Activated CD4-positive, alpha-beta T cell treated with anti-CD3 and anti-CD28 coated beads, Interleukin-2, amount 10 ng/mL, durations not matched to agents 7 days and 5 days (primary cell): ENCODE data around the gene SLC44A1. TPM values are rescaled to one million over a fixed set of nuclear protein-coding genes. Genes with fewer than 3 reads are reported as not detected.

Experiments
- CTCF ChIA-PET: fragments of 350-600 bp; sonication (Branson Sonifier 250); formaldehyde crosslinking; loops from one replicate; lab custom pipeline; 2021; ENCODE audit warnings: antibody characterized with exemption; lab: Charles Lee
- POLR2A ChIA-PET: fragments of 350-600 bp; sonication (Branson Sonifier 250); formaldehyde crosslinking; loops from one replicate; lab custom pipeline; 2021; ENCODE audit warnings: antibody characterized with exemption; lab: Charles Lee
- DNase-seq: peaks from one replicate; pipeline ENCODE4 v3.0.0-alpha.2; 2020
- H3K27ac Mint-ChIP-seq: one replicate; pipeline ENCODE4 v1.8.0; 2021; ENCODE audit warnings: mild to moderate bottlenecking, moderate library complexity, mixed read lengths
- H3K27me3 Mint-ChIP-seq: one replicate; pipeline ENCODE4 v1.8.0; 2021; ENCODE audit warnings: mixed read lengths
- H3K36me3 Mint-ChIP-seq: one replicate; pipeline ENCODE4 v1.8.0; 2021; ENCODE audit warnings: low read depth, mixed read lengths
- H3K4me1 Mint-ChIP-seq: one replicate; pipeline ENCODE4 v1.8.0; 2021; ENCODE audit warnings: mixed read lengths
- H3K4me3 Mint-ChIP-seq: one replicate; pipeline ENCODE4 v1.8.0; 2021; ENCODE audit warnings: mild to moderate bottlenecking, moderate library complexity, mixed read lengths
- H3K9me3 Mint-ChIP-seq: one replicate; pipeline ENCODE4 v1.8.0; 2021; ENCODE audit warnings: mixed read lengths
- total RNA-seq, 2 experiments: library from RNA; stranded (reverse); gene quantifications; one replicate each; pipeline ENCODE4 v1.2.3, GENCODE V29; 2021

Gene SLC44A1
- total RNA-seq, 2 experiments from 2014 or later = 19.6 to 21.8 TPM

DNA sequence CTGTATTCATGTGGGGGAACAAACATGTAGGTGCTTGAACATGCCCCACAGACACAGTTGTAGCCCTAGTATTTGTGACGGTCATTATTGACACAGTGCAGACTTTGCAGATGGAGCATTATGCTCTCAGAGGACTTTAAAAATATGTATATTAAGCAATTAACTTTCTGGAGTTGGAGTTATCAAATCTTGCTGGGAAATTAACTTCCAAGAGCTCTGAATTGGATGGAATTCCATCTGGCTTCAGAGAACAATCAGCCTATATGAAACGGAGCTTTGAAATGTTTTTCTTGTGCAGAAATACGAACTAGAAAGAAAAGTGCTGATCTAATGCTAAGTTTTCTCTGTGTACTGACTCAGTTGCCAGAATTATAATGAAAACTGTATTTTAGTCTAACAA is 152.4 kb downstream of the SLC44A1 start:
- H3K4me1 Mint-ChIP-seq = no peaks in the 10 kb centered on the region
- ChIA-PET POLR2A (no interaction called here), CTCF (interaction anchor here (1.4 kb wide), 1 partner anchor 11 kb away, joined by 4 read pairs; no protein-coding TSS in a partner anchor)
- H3K36me3 Mint-ChIP-seq = no peaks in the 10 kb centered on the region
- no peak overlapping the region for H3K27ac Mint-ChIP-seq
- no peak overlapping the region for H3K4me3 Mint-ChIP-seq
- H3K27me3 Mint-ChIP-seq = peaks cover 31% of the 10 kb centered on the region
- DNase-seq = no peak
- no peaks in the 10 kb centered on the region for H3K9me3 Mint-ChIP-seq

DNA sequence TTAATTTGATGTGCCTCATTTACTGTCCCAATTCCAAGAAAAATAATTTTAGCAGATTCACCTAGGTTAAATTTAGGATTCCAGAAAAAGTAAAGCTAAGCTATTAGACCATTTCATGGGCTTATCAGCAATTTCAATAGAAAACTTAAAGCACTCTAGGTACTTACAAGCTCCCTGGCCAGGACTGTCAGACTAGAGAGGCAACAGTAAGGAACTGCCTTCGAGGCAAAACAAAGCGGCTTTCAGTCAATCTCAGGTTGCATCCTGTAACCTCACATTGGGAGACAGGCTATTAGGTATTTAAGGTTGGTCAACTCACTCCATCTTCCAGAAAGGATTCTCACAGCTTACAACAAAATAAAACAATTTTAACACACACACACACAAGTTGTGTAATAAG is 154.7 kb downstream of the SLC44A1 start:
- Mint-ChIP-seq H3K36me3 (no peaks in the 10 kb centered on the region), H3K9me3 (no peaks in the 10 kb centered on the region), H3K27me3 (peaks cover 50% of the 10 kb centered on the region), H3K4me1 (peaks cover 10% of the 10 kb centered on the region), H3K4me3 (no peak overlapping the region), H3K27ac (no peak overlapping the region)
- POLR2A ChIA-PET = no interaction called here
- DNase-seq = no peak
- CTCF ChIA-PET = interaction anchor here (0.5 to 1.2 kb wide), 4 partner anchors 12 to 63 kb away, joined by 3 read pairs; no protein-coding TSS in a partner anchor

DNA sequence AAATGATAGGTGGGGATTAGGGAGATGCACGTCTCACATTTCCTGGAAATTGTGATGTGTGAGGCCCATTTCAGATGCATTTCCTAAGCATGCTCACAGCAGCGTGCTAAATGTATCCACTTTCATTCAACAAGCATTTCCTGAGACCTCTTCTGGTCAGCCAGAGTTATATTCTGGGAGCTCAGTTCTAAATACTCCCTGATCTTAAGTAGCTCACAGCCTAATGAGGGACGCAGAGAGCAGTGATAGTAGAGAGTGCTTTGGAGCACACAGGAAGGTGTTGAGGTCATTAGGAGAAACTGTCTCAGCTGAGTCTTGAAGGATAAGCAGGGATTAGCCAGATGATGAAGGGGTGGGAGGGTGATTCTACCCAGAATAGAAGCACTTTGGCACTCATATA is 157.2 kb downstream of the SLC44A1 start:
- Mint-ChIP-seq H3K9me3 (no peaks in the 10 kb centered on the region), H3K27me3 (peaks cover 52% of the 10 kb centered on the region), H3K4me3 (no peak overlapping the region), H3K4me1 (peaks cover 33% of the 10 kb centered on the region), H3K27ac (no peak overlapping the region), H3K36me3 (peaks cover under 1% of the 10 kb centered on the region)
- ChIA-PET POLR2A (no interaction called here), CTCF (no interaction called here)
- no peak for DNase-seq

DNA sequence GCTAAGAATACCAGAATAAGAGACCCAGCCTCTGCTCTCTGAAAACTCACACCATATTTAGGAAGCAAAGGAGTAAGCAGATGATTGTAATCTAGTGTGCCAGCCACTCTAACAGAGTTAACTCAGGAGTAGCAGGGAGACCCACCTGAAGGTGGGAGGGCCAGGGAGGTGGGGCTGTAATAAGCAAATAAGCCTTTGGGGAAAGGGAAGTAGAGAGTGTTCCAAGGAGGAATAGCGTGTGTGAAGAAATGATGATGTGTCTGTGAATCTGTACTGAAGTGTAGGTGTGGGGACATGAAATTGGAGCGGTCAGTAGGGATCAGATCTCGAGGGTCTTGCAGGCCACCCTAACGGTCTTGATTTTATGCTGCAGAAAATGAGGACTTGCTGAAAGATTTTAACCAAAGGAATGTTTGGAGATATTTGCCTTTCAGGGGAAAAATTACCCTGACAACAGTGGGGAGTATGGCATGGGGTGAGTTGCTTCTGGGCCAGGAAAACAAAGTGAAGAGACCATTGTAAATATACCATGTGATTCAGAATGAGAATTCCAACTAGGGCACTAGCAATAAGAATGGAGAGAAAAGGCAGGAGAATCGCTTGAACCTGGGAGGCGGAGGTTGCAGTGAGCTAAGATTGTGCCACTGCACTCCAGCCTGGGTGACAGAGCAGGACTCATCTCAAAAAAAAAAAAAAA is 159.2 kb downstream of the SLC44A1 start:
- Mint-ChIP-seq H3K4me1 (peaks cover 38% of the 10 kb centered on the region), H3K27me3 (peaks cover 56% of the 10 kb centered on the region), H3K9me3 (peaks cover 3% of the 10 kb centered on the region), H3K36me3 (peaks cover 8% of the 10 kb centered on the region), H3K4me3 (no peak overlapping the region), H3K27ac (no peak overlapping the region)
- ChIA-PET CTCF (interaction anchor here (0.5 to 0.6 kb wide), 3 partner anchors 18 to 295 kb away, joined by 3 to 4 read pairs (median 3); no protein-coding TSS in a partner anchor), POLR2A (no interaction called here)
- no peak for DNase-seq

DNA sequence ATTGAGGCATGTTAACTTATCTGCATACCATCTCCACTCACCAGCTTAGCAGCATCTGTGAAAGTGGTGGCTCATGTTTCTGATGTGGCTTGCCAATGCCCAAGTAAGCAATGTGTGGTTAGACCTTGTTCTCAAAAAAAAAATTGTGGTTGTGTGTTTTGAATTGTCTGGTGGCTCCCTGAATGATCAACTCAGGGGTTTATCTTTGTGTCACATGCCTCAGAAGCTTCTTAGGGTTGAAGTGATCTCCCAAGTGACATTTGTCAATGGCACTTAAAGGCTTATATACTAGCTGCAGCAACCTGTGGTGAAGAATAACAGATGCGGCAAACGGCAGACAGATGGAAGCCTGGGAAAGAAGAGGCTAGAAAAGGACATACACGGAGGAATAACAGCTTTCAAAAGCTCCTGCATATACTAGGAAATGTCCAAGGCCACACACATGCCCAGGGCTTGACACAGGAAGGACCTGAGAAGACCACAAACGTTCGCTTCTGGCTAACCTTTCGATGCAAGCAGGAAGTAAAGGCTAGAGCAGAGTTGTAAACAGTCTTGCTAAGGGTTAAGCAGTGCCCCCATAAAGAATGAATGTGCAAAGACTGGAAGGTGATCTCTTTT is 161.2 kb downstream of the SLC44A1 start:
- ChIA-PET CTCF (interaction anchor here (0.8 to 1.4 kb wide), 4 partner anchors 10 to 479 kb away, joined by 3 to 4 read pairs (median 3); no protein-coding TSS in a partner anchor), POLR2A (interaction anchor here (0.6 to 0.8 kb wide), 4 partner anchors 26 to 541 kb away, joined by 4 to 8 read pairs (median 6); no protein-coding TSS in a partner anchor)
- Mint-ChIP-seq H3K27me3 (peaks cover 69% of the 10 kb centered on the region), H3K27ac (peak overlapping the region; percentile 84), H3K9me3 (peaks cover 11% of the 10 kb centered on the region), H3K36me3 (peaks cover 12% of the 10 kb centered on the region), H3K4me1 (peaks cover 38% of the 10 kb centered on the region), H3K4me3 (peak overlapping the region; percentile 64)
- DNase-seq = peak; percentile 83

DNA sequence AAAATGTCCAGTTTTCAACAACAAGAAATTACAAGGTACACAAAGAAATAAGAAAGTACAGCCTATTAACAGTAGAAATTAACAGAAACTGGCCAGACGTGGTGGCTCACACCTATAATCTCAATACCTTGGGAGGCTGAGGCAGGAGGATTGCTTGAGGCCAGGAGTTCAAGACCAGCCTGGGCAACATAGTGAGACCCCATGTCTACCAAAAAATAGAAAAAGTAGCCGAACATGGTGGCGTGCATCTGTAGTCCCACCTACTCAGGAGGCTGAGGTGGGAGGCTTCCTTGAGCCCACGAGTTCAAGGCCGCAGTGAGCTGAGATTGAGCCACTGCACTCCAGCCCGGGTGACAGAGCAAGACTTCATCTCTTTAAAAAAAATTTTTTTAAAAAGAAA is 161.9 kb downstream of the SLC44A1 start:
- ChIA-PET CTCF (interaction anchor here (1.0 to 1.4 kb wide), 2 partner anchors 55 to 480 kb away, joined by 3 read pairs; no protein-coding TSS in a partner anchor), POLR2A (interaction anchor here (0.8 kb wide), 1 partner anchor 542 kb away, joined by 6 read pairs; no protein-coding TSS in a partner anchor)
- Mint-ChIP-seq H3K4me1 (peaks cover 38% of the 10 kb centered on the region), H3K4me3 (no peak overlapping the region), H3K9me3 (peaks cover 11% of the 10 kb centered on the region), H3K36me3 (peaks cover 12% of the 10 kb centered on the region), H3K27me3 (peaks cover 73% of the 10 kb centered on the region), H3K27ac (no peak overlapping the region)
- DNase-seq = no peak

DNA sequence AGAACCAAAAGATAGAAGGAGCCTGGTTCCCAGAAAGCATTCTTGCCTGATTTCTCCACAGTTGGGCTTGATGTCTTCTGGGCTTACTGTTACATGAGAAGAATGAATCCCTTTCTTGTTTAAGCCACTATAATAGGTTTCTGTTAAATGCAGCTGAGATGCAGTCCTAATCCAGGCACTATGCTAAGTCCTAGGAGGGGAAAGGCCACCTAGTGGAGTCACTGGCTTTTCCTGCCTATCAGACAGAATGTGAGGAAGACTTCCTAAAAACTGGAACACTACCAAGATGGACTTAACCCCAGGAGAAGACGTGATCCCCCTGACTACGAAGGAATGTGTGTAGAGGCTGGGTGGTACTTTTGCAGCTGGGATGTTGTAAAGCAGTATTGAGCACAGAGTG is 169.1 kb downstream of the SLC44A1 start:
- Mint-ChIP-seq H3K4me1 (peaks cover 20% of the 10 kb centered on the region), H3K36me3 (peaks cover 5% of the 10 kb centered on the region), H3K9me3 (peaks cover 12% of the 10 kb centered on the region), H3K4me3 (no peak overlapping the region), H3K27me3 (peaks cover 57% of the 10 kb centered on the region), H3K27ac (no peak overlapping the region)
- no peak for DNase-seq
- ChIA-PET CTCF (interaction anchor here (0.6 to 1.3 kb wide), 3 partner anchors 14 to 550 kb away, joined by 3 to 4 read pairs (median 3); no protein-coding TSS in a partner anchor), POLR2A (no interaction called here)

DNA sequence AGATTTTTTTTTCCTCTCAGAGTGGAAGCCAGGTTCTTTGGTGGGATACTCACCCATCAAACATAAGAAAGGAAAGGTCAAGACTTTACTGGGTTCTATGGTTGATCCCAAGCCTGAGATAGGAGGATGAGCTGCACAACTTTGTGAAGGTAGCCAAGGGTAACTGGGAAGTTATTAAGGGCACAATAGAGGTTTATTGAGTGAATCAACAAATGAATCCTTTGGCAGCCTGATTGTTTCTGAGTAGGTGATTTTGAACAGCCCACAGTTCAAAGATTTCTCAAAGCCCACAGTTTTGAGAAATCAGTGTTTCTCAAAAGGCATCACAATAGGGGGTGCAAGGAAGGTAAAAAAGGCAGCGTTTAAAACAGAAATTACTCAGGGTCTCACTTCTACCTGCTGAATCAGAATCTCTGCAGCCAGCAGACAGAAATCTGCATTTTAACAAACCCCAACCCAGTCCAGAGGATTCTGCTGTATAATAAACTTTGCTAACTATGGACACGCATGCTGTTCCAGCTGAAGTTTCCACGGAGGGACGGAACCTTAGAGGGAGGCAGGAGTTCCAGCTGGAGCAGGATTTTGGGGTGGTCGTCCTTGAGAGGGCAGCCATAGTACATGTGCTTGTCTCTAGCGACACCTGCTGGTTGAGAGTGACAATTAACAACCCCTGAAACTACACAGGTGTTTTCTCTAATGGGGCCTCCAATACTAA is 170.7 kb downstream of the SLC44A1 start:
- CTCF ChIA-PET = interaction anchor here (0.6 to 1.8 kb wide), 4 partner anchors 10 to 254 kb away, joined by 3 to 8 read pairs (median 4); partner anchors contain the start of gene SLC44A1
- Mint-ChIP-seq H3K4me3 (no peak overlapping the region), H3K27me3 (peaks cover 45% of the 10 kb centered on the region), H3K4me1 (peaks cover 20% of the 10 kb centered on the region), H3K27ac (no peak overlapping the region), H3K36me3 (peaks cover 3% of the 10 kb centered on the region), H3K9me3 (peaks cover 7% of the 10 kb centered on the region)
- POLR2A ChIA-PET = no interaction called here
- peak; percentile 66 for DNase-seq

DNA sequence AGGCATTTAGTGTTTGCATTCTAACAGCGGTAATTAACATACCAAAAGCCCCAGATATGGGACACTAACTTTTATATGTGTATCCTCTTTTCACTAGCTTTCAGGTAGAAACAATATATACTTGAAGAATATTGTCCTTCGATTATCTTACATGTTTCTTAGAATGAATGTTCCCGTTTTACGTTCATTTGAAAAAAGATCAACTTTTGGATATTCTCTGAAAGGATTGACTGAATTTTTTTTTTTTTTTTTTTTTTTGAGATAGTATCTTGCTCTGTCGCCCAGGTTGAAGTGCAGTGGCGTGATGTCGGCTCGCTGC is 171.2 kb downstream of the SLC44A1 start:
- POLR2A ChIA-PET = no interaction called here
- H3K4me1 Mint-ChIP-seq = peaks cover 20% of the 10 kb centered on the region

DNA sequence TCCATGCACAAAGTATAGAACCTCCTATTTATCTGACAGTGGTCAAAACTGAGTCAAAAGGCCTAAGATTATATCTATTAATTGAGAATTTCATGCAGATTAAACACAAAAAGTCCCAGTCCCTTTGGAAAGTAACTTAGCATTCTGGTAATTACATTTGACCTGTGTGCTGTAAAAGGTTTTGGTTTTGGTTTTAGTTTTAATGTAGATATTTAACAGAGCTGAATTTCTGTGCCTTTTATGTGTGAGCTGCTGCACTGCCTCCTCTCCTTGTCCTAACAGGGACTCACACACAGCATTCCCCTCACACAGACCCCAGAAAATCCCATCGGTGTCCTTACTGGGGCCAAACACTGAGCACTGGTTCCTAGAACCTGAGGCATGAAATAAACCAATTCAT is 172.4 kb downstream of the SLC44A1 start:
- ChIA-PET CTCF (interaction anchor here (1.4 kb wide), 1 partner anchor 9 kb away, joined by 4 read pairs; no protein-coding TSS in a partner anchor), POLR2A (no interaction called here)
- H3K27me3 Mint-ChIP-seq = peaks cover 30% of the 10 kb centered on the region
- DNase-seq = no peak
- no peak overlapping the region for H3K27ac Mint-ChIP-seq
- H3K9me3 Mint-ChIP-seq = peaks cover under 1% of the 10 kb centered on the region
- peaks cover 20% of the 10 kb centered on the region for H3K4me1 Mint-ChIP-seq
- no peak overlapping the region for H3K4me3 Mint-ChIP-seq
- no peaks in the 10 kb centered on the region for H3K36me3 Mint-ChIP-seq

More for the DNA sequence above, 171.2 kb downstream of the SLC44A1 start:
- no peaks in the 10 kb centered on the region for H3K36me3 Mint-ChIP-seq
- H3K27me3 Mint-ChIP-seq = peaks cover 40% of the 10 kb centered on the region
- CTCF ChIA-PET = interaction anchor here (0.6 to 1.8 kb wide), 5 partner anchors 10 to 489 kb away, joined by 3 to 8 read pairs (median 4); partner anchors contain the start of gene SLC44A1
- H3K9me3 Mint-ChIP-seq = peaks cover 4% of the 10 kb centered on the region
- H3K27ac Mint-ChIP-seq = no peak overlapping the region
- DNase-seq = no peak
- no peak overlapping the region for H3K4me3 Mint-ChIP-seq

DNA sequence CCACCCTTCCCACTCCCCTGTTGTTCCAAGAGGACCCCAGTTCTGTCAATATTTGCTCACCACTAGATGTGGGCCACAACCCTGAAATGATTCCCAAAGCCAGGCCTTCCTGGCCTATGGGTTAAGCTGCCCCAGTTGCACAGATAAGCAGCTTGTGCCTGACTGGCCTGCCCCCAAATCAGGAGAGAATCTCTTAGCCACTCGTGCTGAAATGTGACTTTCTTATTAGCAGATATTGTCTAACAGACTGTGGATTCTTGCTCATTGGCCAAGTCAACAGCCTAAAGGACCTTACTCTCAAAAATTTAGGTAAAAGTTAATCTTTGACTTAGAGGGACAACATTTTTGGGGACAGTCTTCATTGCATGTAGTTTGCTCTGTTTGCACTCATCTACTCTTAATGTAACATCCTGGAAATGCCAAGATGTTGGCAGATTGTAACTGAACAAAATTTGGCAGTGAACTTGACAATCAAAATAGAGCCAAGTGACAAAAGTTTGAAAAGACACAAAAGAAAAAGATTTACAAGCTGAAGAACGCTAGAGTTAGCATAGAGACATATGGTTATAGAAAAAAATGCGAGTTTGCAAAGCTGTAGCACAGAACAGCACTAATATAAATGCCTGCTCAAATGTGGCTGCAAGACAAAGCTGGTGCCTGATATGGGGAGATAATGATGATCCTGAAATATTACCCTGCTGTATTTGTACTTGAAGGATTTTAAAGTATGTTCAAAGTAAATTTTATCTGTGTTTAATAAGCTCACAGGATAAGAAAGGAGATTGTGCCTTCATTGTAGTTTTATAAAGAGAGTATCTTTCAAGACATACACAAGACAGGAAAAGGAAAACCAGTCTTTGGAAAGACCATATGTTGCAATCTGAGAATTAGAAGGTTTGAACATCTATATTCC is 174.4 kb downstream of the SLC44A1 start:
- peaks cover 20% of the 10 kb centered on the region for H3K4me1 Mint-ChIP-seq
- H3K4me3 Mint-ChIP-seq = no peak overlapping the region

More for the DNA sequence above, 174.4 kb downstream of the SLC44A1 start:
- Mint-ChIP-seq H3K27me3 (peaks cover 17% of the 10 kb centered on the region), H3K36me3 (no peaks in the 10 kb centered on the region), H3K27ac (no peak overlapping the region), H3K9me3 (no peaks in the 10 kb centered on the region)
- DNase-seq = no peak
- POLR2A ChIA-PET = no interaction called here
- CTCF ChIA-PET = no interaction called here
